DMS79 (cell line): ENCODE data around the gene VTA1.
"Not testable (repeated sequence)": the region's sequence is repeated elsewhere in the genome, so short reads cannot be mapped to it uniquely, and the experiment has no call there.

Source experiments
- DNase-seq: peaks from one replicate; lab custom pipeline; 2025; lab: John Stamatoyannopoulos, UW

Gene VTA1

GRCh38 chr6:142229518-142230270, 82.6 kb downstream of the VTA1 start:
- not testable (repeated sequence) for DNase-seq

- DNase-seq = not testable (repeated sequence)
These were observed 85.4 kb downstream of the VTA1 start for GRCh38 chr6:142232206-142233044.

GRCh38 chr6:142233945-142234682, 87.1 kb downstream of the VTA1 start:
- no peak for DNase-seq

GRCh38 chr6:142235272-142235671, 88.2 kb downstream of the VTA1 start:
- DNase-seq = no peak

- no peak for DNase-seq
These were observed 88.7 kb downstream of the VTA1 start for GRCh38 chr6:142235791-142236190.

GRCh38 chr6:142236691-142237090, 89.6 kb downstream of the VTA1 start:
- DNase-seq = no peak

- no peak for DNase-seq
These were observed 91.8 kb downstream of the VTA1 start for GRCh38 chr6:142238881-142239280.

GRCh38 chr6:142240179-142240578, 93.1 kb downstream of the VTA1 start:
- DNase-seq = no peak

GRCh38 chr6:142241061-142241460, 94.0 kb downstream of the VTA1 start:
- DNase-seq = no peak

GRCh38 chr6:142242269-142242668, 95.2 kb downstream of the VTA1 start:
- DNase-seq = no peak

GRCh38 chr6:142246960-142247359, 99.9 kb downstream of the VTA1 start:
- DNase-seq = no peak

- no peak for DNase-seq
These were observed 102.2 kb downstream of the VTA1 start for GRCh38 chr6:142249266-142249665.

- DNase-seq = no peak
These were observed 104.9 kb downstream of the VTA1 start for GRCh38 chr6:142251930-142252445.

GRCh38 chr6:142254513-142254912, 107.5 kb downstream of the VTA1 start:
- no peak for DNase-seq

GRCh38 chr6:142255785-142256184, 108.7 kb downstream of the VTA1 start:
- no peak for DNase-seq

- DNase-seq = no peak
These were observed 111.2 kb downstream of the VTA1 start for GRCh38 chr6:142258305-142258704.

- no peak for DNase-seq
These were observed 111.7 kb downstream of the VTA1 start for GRCh38 chr6:142258757-142259156.

- DNase-seq = no peak
These were observed 113.7 kb downstream of the VTA1 start for GRCh38 chr6:142260748-142261147.

GRCh38 chr6:142262231-142262630, 115.2 kb downstream of the VTA1 start:
- DNase-seq = no peak

- no peak for DNase-seq
These were observed 118.4 kb downstream of the VTA1 start for GRCh38 chr6:142265476-142265875.

- DNase-seq = no peak
These were observed 119.0 kb downstream of the VTA1 start for GRCh38 chr6:142266060-142266459.

GRCh38 chr6:142271476-142271875, 124.4 kb downstream of the VTA1 start:
- DNase-seq = no peak
